ENCODE data around the gene RPS6KB2.
A peak's percentile ranks its signal among the peaks of the same experiment; 100 is the strongest.

The RPS6KB2 gene

DNA sequence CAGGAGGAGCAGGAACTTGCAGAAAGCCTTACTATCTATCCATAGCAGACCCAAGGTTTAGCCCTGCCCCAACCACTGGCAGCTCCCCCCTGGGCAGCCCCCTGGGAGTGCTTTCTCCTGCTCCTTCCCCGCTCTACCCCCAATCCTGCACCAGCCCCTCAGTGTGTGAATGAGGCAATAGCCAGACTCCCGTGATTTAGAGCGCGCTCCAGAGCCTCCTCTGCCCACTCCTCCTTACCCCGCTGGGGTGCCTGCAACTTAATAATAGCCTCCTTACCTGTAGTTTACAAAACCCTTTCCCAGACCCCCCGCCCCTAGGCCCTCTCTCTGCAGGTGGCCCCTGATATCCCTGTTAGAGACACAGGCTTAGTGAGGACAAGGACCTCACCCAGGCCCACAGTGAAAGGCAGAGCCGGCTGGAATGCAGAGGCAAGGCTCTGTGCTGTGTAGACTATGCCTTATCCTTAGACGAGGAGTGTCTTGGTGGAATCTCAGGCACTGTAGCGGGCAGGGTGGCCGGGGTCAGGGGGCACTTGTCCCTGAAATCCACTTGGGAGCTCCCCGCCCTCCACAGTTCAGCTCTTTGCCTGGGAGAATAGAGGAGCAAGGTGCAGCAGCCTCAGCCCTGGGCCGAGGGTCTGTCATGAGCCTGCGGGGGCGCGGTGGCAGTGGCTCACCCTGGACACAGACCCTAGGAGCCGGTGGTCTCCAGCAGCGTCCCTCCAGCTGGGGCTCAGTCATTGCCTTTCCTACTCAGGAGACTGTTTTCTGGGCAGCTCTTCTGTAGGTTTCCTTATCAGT lies 17.1 kb upstream of the RPS6KB2 start:
- H2BK120ac ChIP-seq (ENCODE audit: insufficient read depth, low read length, poor library complexity) = no peak overlapping the region
- H3K9ac ChIP-seq (ENCODE audit: low read length) = no peak overlapping the region
- H3K14ac ChIP-seq (ENCODE audit: low read length) = no peak overlapping the region
- WGBS (ENCODE audit: extremely low coverage, insufficient coverage, insufficient read length) = no CpG with 5 or more reads among the region's 17 CpGs
- no peak overlapping the region for H3K4me3 ChIP-seq (ENCODE audit: low read depth, low read length)
- H4K8ac ChIP-seq (ENCODE audit: low read depth, low read length) = no peak overlapping the region
- H3K79me1 ChIP-seq (ENCODE audit: low read length) = no peaks in the 10 kb centered on the region
- H3K27ac ChIP-seq (ENCODE audit: low read depth, low read length) = no peak overlapping the region
- no peak overlapping the region for H4K12ac ChIP-seq (ENCODE audit: low read depth, low read length)
- H3K4me1 ChIP-seq (ENCODE audit: control insufficient read depth in 1 of 2, insufficient read depth in 2 of 2, low read length in 2 of 2) = peaks cover 0 to 4% of the 10 kb centered on the region in 2 experiments
- H2AFZ ChIP-seq (ENCODE audit: insufficient read depth, low read length, poor library complexity) = no peak overlapping the region
- H3K4me2 ChIP-seq (ENCODE audit: low read length) = no peak overlapping the region
- H4K91ac ChIP-seq (ENCODE audit: low read depth, low read length) = no peak overlapping the region
- no peak overlapping the region for H2BK12ac ChIP-seq (ENCODE audit: low read length)
- no peak for DNase-seq
- H3K9me3 ChIP-seq (ENCODE audit: insufficient read depth, low read depth, low read length) = no peaks in the 10 kb centered on the region
- H2BK5ac ChIP-seq (ENCODE audit: low read depth, low read length, poor library complexity) = no peak overlapping the region
- H3K27me3 ChIP-seq (ENCODE audit: insufficient read depth, low read length) = peaks cover 5% of the 10 kb centered on the region
- no peak overlapping the region for H3K4ac ChIP-seq (ENCODE audit: low read depth, low read length)
- H2AK5ac ChIP-seq (ENCODE audit: low read length) = no peak overlapping the region
- no peak overlapping the region for H3K23ac ChIP-seq (ENCODE audit: low read length)
- no peak overlapping the region for H3K18ac ChIP-seq (ENCODE audit: low read length)
- no peaks in the 10 kb centered on the region for H3K79me2 ChIP-seq (ENCODE audit: control insufficient read depth, insufficient read depth, low read length, poor library complexity)
- H3K36me3 ChIP-seq (ENCODE audit: control insufficient read depth in 1 of 2, insufficient read depth in 2 of 2, low read length in 2 of 2) = no peaks in the 10 kb centered on the region

DNA sequence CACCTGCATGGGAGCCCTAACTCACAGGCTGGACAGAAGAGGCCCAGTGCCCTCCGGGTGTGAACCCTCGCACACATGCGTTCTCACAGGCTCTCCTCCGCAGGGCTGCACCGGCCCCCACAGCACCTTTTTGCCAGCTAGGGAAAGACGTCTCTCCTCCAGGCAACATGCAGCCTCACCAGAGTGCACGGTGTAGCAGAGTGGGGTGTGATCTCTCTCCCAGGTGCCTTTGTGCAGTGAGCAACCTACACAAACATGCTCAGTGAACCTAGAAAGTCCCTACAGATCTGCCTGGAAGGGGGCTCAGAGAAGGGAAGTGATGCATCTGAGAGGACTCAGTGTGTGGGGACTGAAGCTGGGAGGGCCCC lies 16.5 kb upstream of the RPS6KB2 start:
- Histone ChIP-seq H2BK12ac (ENCODE audit: low read length) (no peak overlapping the region), H3K79me1 (ENCODE audit: low read length) (no peaks in the 10 kb centered on the region), H3K14ac (ENCODE audit: low read length) (no peak overlapping the region), H3K4me3 (ENCODE audit: low read depth, low read length) (no peak overlapping the region), H3K27me3 (ENCODE audit: insufficient read depth, low read length) (peaks cover 5% of the 10 kb centered on the region), H2BK5ac (ENCODE audit: low read depth, low read length, poor library complexity) (no peak overlapping the region), H2BK120ac (ENCODE audit: insufficient read depth, low read length, poor library complexity) (no peak overlapping the region), H3K9me3 (ENCODE audit: insufficient read depth, low read depth, low read length) (no peaks in the 10 kb centered on the region), H3K27ac (ENCODE audit: low read depth, low read length) (no peak overlapping the region), H4K8ac (ENCODE audit: low read depth, low read length) (no peak overlapping the region), H3K18ac (ENCODE audit: low read length) (no peak overlapping the region), H3K4me1 (ENCODE audit: control insufficient read depth in 1 of 2, insufficient read depth in 2 of 2, low read length in 2 of 2) (peaks cover 0 to 4% of the 10 kb centered on the region in 2 experiments), H3K23ac (ENCODE audit: low read length) (no peak overlapping the region), H4K91ac (ENCODE audit: low read depth, low read length) (no peak overlapping the region), H3K79me2 (ENCODE audit: control insufficient read depth, insufficient read depth, low read length, poor library complexity) (no peaks in the 10 kb centered on the region), H3K9ac (ENCODE audit: low read length) (no peak overlapping the region), H4K12ac (ENCODE audit: low read depth, low read length) (no peak overlapping the region), H2AFZ (ENCODE audit: insufficient read depth, low read length, poor library complexity) (no peak overlapping the region), H3K4me2 (ENCODE audit: low read length) (no peak overlapping the region), H3K36me3 (ENCODE audit: control insufficient read depth in 1 of 2, insufficient read depth in 2 of 2, low read length in 2 of 2) (no peaks in the 10 kb centered on the region), H3K4ac (ENCODE audit: low read depth, low read length) (no peak overlapping the region), H2AK5ac (ENCODE audit: low read length) (no peak overlapping the region)
- no peak for DNase-seq
- WGBS (ENCODE audit: extremely low coverage, insufficient coverage, insufficient read length) = no CpG with 5 or more reads among the region's 7 CpGs

DNA sequence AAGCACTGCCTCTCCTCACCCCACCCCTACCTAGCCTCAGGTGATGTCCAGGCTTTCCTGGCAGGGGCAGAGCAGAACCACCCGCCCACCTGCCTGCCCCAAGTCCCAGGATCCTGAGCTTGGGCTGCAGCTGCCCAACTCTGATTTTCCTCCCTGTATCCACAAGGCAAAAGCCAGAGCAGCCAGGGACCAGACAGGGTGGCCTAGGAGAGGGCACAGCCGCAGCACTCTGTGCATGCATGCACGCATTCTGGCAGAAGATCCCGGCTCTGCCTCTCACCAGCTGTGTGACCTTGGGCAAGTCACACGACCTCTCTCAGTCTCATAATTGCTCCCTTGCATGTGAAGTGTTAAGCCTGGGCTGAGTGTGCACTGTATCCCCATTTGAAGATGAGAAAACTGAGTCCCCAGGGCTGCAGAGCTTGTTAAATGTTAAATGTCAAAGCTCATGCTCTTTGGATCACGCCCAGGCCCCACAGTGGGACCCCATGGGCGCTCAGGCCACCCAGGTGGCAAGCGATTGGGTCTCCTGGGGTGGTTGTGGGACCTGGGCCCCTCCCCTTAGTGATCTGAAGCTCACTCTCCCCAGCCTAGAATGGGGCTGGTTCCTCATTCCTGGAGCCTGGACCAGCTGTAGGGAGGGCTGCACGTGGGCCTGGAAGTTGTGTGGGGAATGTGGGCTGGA lies 15.7 kb upstream of the RPS6KB2 start:
- Histone ChIP-seq H3K36me3 (ENCODE audit: control insufficient read depth in 1 of 2, insufficient read depth in 2 of 2, low read length in 2 of 2) (no peaks in the 10 kb centered on the region), H3K4me2 (ENCODE audit: low read length) (no peak overlapping the region), H3K27ac (ENCODE audit: low read depth, low read length) (no peak overlapping the region), H3K9ac (ENCODE audit: low read length) (no peak overlapping the region), H3K18ac (ENCODE audit: low read length) (no peak overlapping the region), H2BK5ac (ENCODE audit: low read depth, low read length, poor library complexity) (no peak overlapping the region), H3K27me3 (ENCODE audit: insufficient read depth, low read length) (peaks cover 5% of the 10 kb centered on the region), H3K14ac (ENCODE audit: low read length) (no peak overlapping the region), H2BK12ac (ENCODE audit: low read length) (no peak overlapping the region), H4K8ac (ENCODE audit: low read depth, low read length) (no peak overlapping the region), H2AFZ (ENCODE audit: insufficient read depth, low read length, poor library complexity) (no peak overlapping the region), H4K12ac (ENCODE audit: low read depth, low read length) (no peak overlapping the region), H3K79me2 (ENCODE audit: control insufficient read depth, insufficient read depth, low read length, poor library complexity) (no peaks in the 10 kb centered on the region), H3K23ac (ENCODE audit: low read length) (no peak overlapping the region), H2AK5ac (ENCODE audit: low read length) (no peak overlapping the region), H3K79me1 (ENCODE audit: low read length) (no peaks in the 10 kb centered on the region), H4K91ac (ENCODE audit: low read depth, low read length) (no peak overlapping the region), H3K4me3 (ENCODE audit: low read depth, low read length) (peak overlapping the region; percentile 1), H3K4ac (ENCODE audit: low read depth, low read length) (no peak overlapping the region), H3K4me1 (ENCODE audit: control insufficient read depth in 1 of 2, insufficient read depth in 2 of 2, low read length in 2 of 2) (peaks cover 0 to 4% of the 10 kb centered on the region in 2 experiments), H2BK120ac (ENCODE audit: insufficient read depth, low read length, poor library complexity) (no peak overlapping the region), H3K9me3 (ENCODE audit: insufficient read depth, low read depth, low read length) (no peaks in the 10 kb centered on the region)
- WGBS (ENCODE audit: extremely low coverage, insufficient coverage, insufficient read length) = no CpG with 5 or more reads among the region's 9 CpGs
- no peak for DNase-seq

DNA sequence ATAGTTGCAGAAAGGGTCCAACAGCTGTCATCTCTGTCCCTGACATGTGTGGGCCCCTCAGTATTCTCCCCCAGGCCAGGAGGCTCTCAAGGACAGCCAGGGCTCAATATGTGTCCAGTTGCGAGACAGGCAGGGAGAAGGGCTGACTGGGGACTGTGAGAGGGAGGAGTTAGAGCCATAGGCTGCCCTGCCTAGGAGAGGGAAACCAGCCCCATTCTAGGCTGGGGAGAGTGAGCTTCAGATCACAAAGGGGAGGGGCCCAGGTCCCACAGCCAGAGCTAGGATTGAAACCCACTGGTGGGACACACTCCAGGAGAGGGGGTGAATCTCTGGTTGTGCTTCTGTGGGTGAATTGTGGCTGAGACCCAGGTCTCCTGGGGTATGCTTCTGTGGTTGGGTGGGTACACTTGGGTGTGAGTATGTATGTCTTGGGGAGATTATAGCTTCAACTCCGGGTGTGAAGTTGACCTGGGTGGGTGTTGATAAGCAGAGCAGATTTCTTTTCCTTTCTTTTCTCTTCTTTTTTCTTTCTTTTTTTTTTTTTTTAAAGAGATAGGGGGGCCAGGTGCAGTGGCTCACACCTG lies 14.9 kb upstream of the RPS6KB2 start:
- H3K36me3 ChIP-seq (ENCODE audit: control insufficient read depth in 1 of 2, insufficient read depth in 2 of 2, low read length in 2 of 2) = no peaks in the 10 kb centered on the region

More for the DNA sequence above, 14.9 kb upstream of the RPS6KB2 start:
- Histone ChIP-seq H3K79me2 (ENCODE audit: control insufficient read depth, insufficient read depth, low read length, poor library complexity) (no peaks in the 10 kb centered on the region), H4K12ac (ENCODE audit: low read depth, low read length) (no peak overlapping the region), H3K14ac (ENCODE audit: low read length) (no peak overlapping the region), H3K18ac (ENCODE audit: low read length) (no peak overlapping the region), H3K23ac (ENCODE audit: low read length) (peak overlapping the region; percentile 14), H2BK5ac (ENCODE audit: low read depth, low read length, poor library complexity) (no peak overlapping the region), H3K4me2 (ENCODE audit: low read length) (no peak overlapping the region), H3K4ac (ENCODE audit: low read depth, low read length) (no peak overlapping the region), H3K9me3 (ENCODE audit: insufficient read depth, low read depth, low read length) (no peaks in the 10 kb centered on the region), H2AK5ac (ENCODE audit: low read length) (no peak overlapping the region), H4K91ac (ENCODE audit: low read depth, low read length) (no peak overlapping the region), H3K9ac (ENCODE audit: low read length) (no peak overlapping the region), H2BK12ac (ENCODE audit: low read length) (no peak overlapping the region), H2BK120ac (ENCODE audit: insufficient read depth, low read length, poor library complexity) (no peak overlapping the region), H4K8ac (ENCODE audit: low read depth, low read length) (no peak overlapping the region), H3K27me3 (ENCODE audit: insufficient read depth, low read length) (peaks cover 5% of the 10 kb centered on the region), H2AFZ (ENCODE audit: insufficient read depth, low read length, poor library complexity) (no peak overlapping the region), H3K4me3 (ENCODE audit: low read depth, low read length) (peak overlapping the region; percentile 1), H3K79me1 (ENCODE audit: low read length) (no peaks in the 10 kb centered on the region), H3K4me1 (ENCODE audit: control insufficient read depth in 1 of 2, insufficient read depth in 2 of 2, low read length in 2 of 2) (peaks cover 0 to 4% of the 10 kb centered on the region in 2 experiments), H3K27ac (ENCODE audit: low read depth, low read length) (no peak overlapping the region)
- DNase-seq = no peak
- WGBS (ENCODE audit: extremely low coverage, insufficient coverage, insufficient read length) = no CpG with 5 or more reads among the region's 2 CpGs

Measured in trophoblast cell (in vitro differentiated cells and primary cell).